ENCODE results near the gene DOK5.

Gene DOK5

GRCh38 chr20:54515793-54516628 lies 40.6 kb downstream of the DOK5 start:
- Histone ChIP-seq H3K4me2 (ENCODE audit: low read length) (no peak overlapping the region), H3K9me3 (replicated peaks; ENCODE audit: low read length) (peaks cover 4% of the 10 kb centered on the region), H3K4me1 (ENCODE audit: control insufficient read depth, insufficient read depth, low read length) (no peaks in the 10 kb centered on the region), H3K4me3 (ENCODE audit: low read length) (no peak overlapping the region), H3K36me3 (ENCODE audit: insufficient read depth, low read length) (no peaks in the 10 kb centered on the region), H3K9ac (ENCODE audit: low read depth, low read length) (no peak overlapping the region), H3K27me3 (ENCODE audit: control insufficient read depth, insufficient read depth, low read length) (no peaks in the 10 kb centered on the region)

- Histone ChIP-seq H3K36me3 (ENCODE audit: insufficient read depth, low read length) (no peaks in the 10 kb centered on the region), H3K4me3 (ENCODE audit: low read length) (no peak overlapping the region), H3K4me1 (ENCODE audit: control insufficient read depth, insufficient read depth, low read length) (no peaks in the 10 kb centered on the region), H3K4me2 (ENCODE audit: low read length) (no peak overlapping the region), H3K9ac (ENCODE audit: low read depth, low read length) (no peak overlapping the region), H3K9me3 (replicated peaks; ENCODE audit: low read length) (peaks cover 4% of the 10 kb centered on the region), H3K27me3 (ENCODE audit: control insufficient read depth, insufficient read depth, low read length) (no peaks in the 10 kb centered on the region)
Measured at GRCh38 chr20:54517241-54517975, 42.0 kb downstream of the DOK5 start.

GRCh38 chr20:54524849-54525248 lies 49.5 kb downstream of the DOK5 start:
- Histone ChIP-seq H3K36me3 (ENCODE audit: insufficient read depth, low read length) (no peaks in the 10 kb centered on the region), H3K4me2 (ENCODE audit: low read length) (no peak overlapping the region), H3K4me1 (ENCODE audit: control insufficient read depth, insufficient read depth, low read length) (no peaks in the 10 kb centered on the region), H3K27me3 (ENCODE audit: control insufficient read depth, insufficient read depth, low read length) (no peaks in the 10 kb centered on the region), H3K4me3 (ENCODE audit: low read length) (no peak overlapping the region), H3K9ac (ENCODE audit: low read depth, low read length) (no peak overlapping the region), H3K9me3 (replicated peaks; ENCODE audit: low read length) (no peaks in the 10 kb centered on the region)

GRCh38 chr20:54525916-54526590 lies 50.7 kb downstream of the DOK5 start:
- Histone ChIP-seq H3K36me3 (ENCODE audit: insufficient read depth, low read length) (no peaks in the 10 kb centered on the region), H3K4me1 (ENCODE audit: control insufficient read depth, insufficient read depth, low read length) (no peaks in the 10 kb centered on the region), H3K4me2 (ENCODE audit: low read length) (no peak overlapping the region), H3K9me3 (replicated peaks; ENCODE audit: low read length) (no peaks in the 10 kb centered on the region), H3K27me3 (ENCODE audit: control insufficient read depth, insufficient read depth, low read length) (no peaks in the 10 kb centered on the region), H3K9ac (ENCODE audit: low read depth, low read length) (no peak overlapping the region), H3K4me3 (ENCODE audit: low read length) (no peak overlapping the region)

- H3K4me2 ChIP-seq (ENCODE audit: low read length) = no peak overlapping the region
- no peak overlapping the region for H3K9ac ChIP-seq (ENCODE audit: low read depth, low read length)
- no peaks in the 10 kb centered on the region for H3K9me3 ChIP-seq (replicated peaks; ENCODE audit: low read length)
- H3K27me3 ChIP-seq (ENCODE audit: control insufficient read depth, insufficient read depth, low read length) = no peaks in the 10 kb centered on the region
- no peaks in the 10 kb centered on the region for H3K4me1 ChIP-seq (ENCODE audit: control insufficient read depth, insufficient read depth, low read length)
- H3K4me3 ChIP-seq (ENCODE audit: low read length) = no peak overlapping the region
- H3K36me3 ChIP-seq (ENCODE audit: insufficient read depth, low read length) = no peaks in the 10 kb centered on the region
Measured at GRCh38 chr20:54526801-54527200, 51.4 kb downstream of the DOK5 start.

GRCh38 chr20:54532573-54532972 lies 57.2 kb downstream of the DOK5 start:
- H3K4me3 ChIP-seq (ENCODE audit: low read length) = no peak overlapping the region
- H3K9me3 ChIP-seq (replicated peaks; ENCODE audit: low read length) = no peaks in the 10 kb centered on the region
- H3K27me3 ChIP-seq (ENCODE audit: control insufficient read depth, insufficient read depth, low read length) = no peaks in the 10 kb centered on the region
- H3K4me2 ChIP-seq (ENCODE audit: low read length) = no peak overlapping the region
- no peak overlapping the region for H3K9ac ChIP-seq (ENCODE audit: low read depth, low read length)
- no peaks in the 10 kb centered on the region for H3K36me3 ChIP-seq (ENCODE audit: insufficient read depth, low read length)
- H3K4me1 ChIP-seq (ENCODE audit: control insufficient read depth, insufficient read depth, low read length) = no peaks in the 10 kb centered on the region

- no peak overlapping the region for H3K4me3 ChIP-seq (ENCODE audit: low read length)
- H3K36me3 ChIP-seq (ENCODE audit: insufficient read depth, low read length) = no peaks in the 10 kb centered on the region
- H3K4me1 ChIP-seq (ENCODE audit: control insufficient read depth, insufficient read depth, low read length) = no peaks in the 10 kb centered on the region
- no peak overlapping the region for H3K4me2 ChIP-seq (ENCODE audit: low read length)
- no peaks in the 10 kb centered on the region for H3K9me3 ChIP-seq (replicated peaks; ENCODE audit: low read length)
- no peak overlapping the region for H3K9ac ChIP-seq (ENCODE audit: low read depth, low read length)
- no peaks in the 10 kb centered on the region for H3K27me3 ChIP-seq (ENCODE audit: control insufficient read depth, insufficient read depth, low read length)
Measured at GRCh38 chr20:54534101-54534500, 58.7 kb downstream of the DOK5 start.

GRCh38 chr20:54535033-54535432 lies 59.6 kb downstream of the DOK5 start:
- no peaks in the 10 kb centered on the region for H3K36me3 ChIP-seq (ENCODE audit: insufficient read depth, low read length)
- H3K9ac ChIP-seq (ENCODE audit: low read depth, low read length) = no peak overlapping the region
- no peaks in the 10 kb centered on the region for H3K4me1 ChIP-seq (ENCODE audit: control insufficient read depth, insufficient read depth, low read length)
- no peak overlapping the region for H3K4me2 ChIP-seq (ENCODE audit: low read length)
- H3K27me3 ChIP-seq (ENCODE audit: control insufficient read depth, insufficient read depth, low read length) = no peaks in the 10 kb centered on the region
- no peak overlapping the region for H3K4me3 ChIP-seq (ENCODE audit: low read length)
- no peaks in the 10 kb centered on the region for H3K9me3 ChIP-seq (replicated peaks; ENCODE audit: low read length)

- Histone ChIP-seq H3K4me2 (ENCODE audit: low read length) (no peak overlapping the region), H3K9me3 (replicated peaks; ENCODE audit: low read length) (no peaks in the 10 kb centered on the region), H3K4me3 (ENCODE audit: low read length) (no peak overlapping the region), H3K4me1 (ENCODE audit: control insufficient read depth, insufficient read depth, low read length) (no peaks in the 10 kb centered on the region), H3K27me3 (ENCODE audit: control insufficient read depth, insufficient read depth, low read length) (no peaks in the 10 kb centered on the region), H3K9ac (ENCODE audit: low read depth, low read length) (no peak overlapping the region), H3K36me3 (ENCODE audit: insufficient read depth, low read length) (no peaks in the 10 kb centered on the region)
Measured at GRCh38 chr20:54535746-54536145, 60.4 kb downstream of the DOK5 start.

GRCh38 chr20:54539521-54540046 lies 64.2 kb downstream of the DOK5 start:
- H3K36me3 ChIP-seq (ENCODE audit: insufficient read depth, low read length) = no peaks in the 10 kb centered on the region
- H3K9me3 ChIP-seq (replicated peaks; ENCODE audit: low read length) = no peaks in the 10 kb centered on the region
- no peaks in the 10 kb centered on the region for H3K27me3 ChIP-seq (ENCODE audit: control insufficient read depth, insufficient read depth, low read length)

GRCh38 chr20:54543369-54543768 lies 68.0 kb downstream of the DOK5 start:
- H3K4me3 ChIP-seq (ENCODE audit: low read length) = no peak overlapping the region
- no peak overlapping the region for H3K4me2 ChIP-seq (ENCODE audit: low read length)
- no peaks in the 10 kb centered on the region for H3K4me1 ChIP-seq (ENCODE audit: control insufficient read depth, insufficient read depth, low read length)
- H3K9me3 ChIP-seq (replicated peaks; ENCODE audit: low read length) = no peaks in the 10 kb centered on the region
- no peak overlapping the region for H3K9ac ChIP-seq (ENCODE audit: low read depth, low read length)
- H3K27me3 ChIP-seq (ENCODE audit: control insufficient read depth, insufficient read depth, low read length) = no peaks in the 10 kb centered on the region
- no peaks in the 10 kb centered on the region for H3K36me3 ChIP-seq (ENCODE audit: insufficient read depth, low read length)

More at GRCh38 chr20:54539521-54540046, 64.2 kb downstream of the DOK5 start:
- H3K9ac ChIP-seq (ENCODE audit: low read depth, low read length) = no peak overlapping the region
- H3K4me2 ChIP-seq (ENCODE audit: low read length) = no peak overlapping the region
- H3K4me1 ChIP-seq (ENCODE audit: control insufficient read depth, insufficient read depth, low read length) = no peaks in the 10 kb centered on the region
- no peak overlapping the region for H3K4me3 ChIP-seq (ENCODE audit: low read length)
